AG09319 (cell line): ENCODE results near the gene FRAS1.

Experiments used
- DNase-seq: peaks from one replicate; pipeline ENCODE4 v3.0.0-alpha.2; 2010; ENCODE audit warnings: low read depth; ENCODE audit errors: extremely low read depth
- TF ChIP-seq, protein P1 (sequence below): IDR thresholded peaks from 2 replicates; pipeline ENCODE4 v1.5.1; 2011; ENCODE audit warnings: low read depth, mild to moderate bottlenecking, inconsistent platforms, low read length, moderate library complexity

The FRAS1 gene

DNA sequence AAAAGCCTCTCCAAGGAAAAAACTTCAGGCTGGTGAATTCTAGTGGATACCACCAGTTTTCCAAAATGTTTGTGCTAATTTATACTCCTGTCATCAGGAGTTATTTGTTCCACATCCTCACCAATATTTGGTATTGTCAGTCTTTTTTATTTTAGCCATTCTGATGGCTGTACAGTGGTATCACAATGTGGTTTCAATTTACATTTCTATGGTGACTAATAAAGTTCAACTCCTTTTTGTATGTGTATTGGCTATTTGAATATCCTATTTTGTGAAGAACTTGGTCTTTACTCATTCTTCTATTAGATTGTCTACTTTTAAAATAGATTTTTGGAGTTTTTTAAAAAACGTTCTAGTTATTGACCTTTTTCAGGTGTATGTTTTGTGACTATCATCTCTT is 33.0 kb upstream of the FRAS1 start:
- DNase-seq = no peak
- TF ChIP-seq, protein P1, sequence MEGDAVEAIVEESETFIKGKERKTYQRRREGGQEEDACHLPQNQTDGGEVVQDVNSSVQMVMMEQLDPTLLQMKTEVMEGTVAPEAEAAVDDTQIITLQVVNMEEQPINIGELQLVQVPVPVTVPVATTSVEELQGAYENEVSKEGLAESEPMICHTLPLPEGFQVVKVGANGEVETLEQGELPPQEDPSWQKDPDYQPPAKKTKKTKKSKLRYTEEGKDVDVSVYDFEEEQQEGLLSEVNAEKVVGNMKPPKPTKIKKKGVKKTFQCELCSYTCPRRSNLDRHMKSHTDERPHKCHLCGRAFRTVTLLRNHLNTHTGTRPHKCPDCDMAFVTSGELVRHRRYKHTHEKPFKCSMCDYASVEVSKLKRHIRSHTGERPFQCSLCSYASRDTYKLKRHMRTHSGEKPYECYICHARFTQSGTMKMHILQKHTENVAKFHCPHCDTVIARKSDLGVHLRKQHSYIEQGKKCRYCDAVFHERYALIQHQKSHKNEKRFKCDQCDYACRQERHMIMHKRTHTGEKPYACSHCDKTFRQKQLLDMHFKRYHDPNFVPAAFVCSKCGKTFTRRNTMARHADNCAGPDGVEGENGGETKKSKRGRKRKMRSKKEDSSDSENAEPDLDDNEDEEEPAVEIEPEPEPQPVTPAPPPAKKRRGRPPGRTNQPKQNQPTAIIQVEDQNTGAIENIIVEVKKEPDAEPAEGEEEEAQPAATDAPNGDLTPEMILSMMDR = no peak

DNA sequence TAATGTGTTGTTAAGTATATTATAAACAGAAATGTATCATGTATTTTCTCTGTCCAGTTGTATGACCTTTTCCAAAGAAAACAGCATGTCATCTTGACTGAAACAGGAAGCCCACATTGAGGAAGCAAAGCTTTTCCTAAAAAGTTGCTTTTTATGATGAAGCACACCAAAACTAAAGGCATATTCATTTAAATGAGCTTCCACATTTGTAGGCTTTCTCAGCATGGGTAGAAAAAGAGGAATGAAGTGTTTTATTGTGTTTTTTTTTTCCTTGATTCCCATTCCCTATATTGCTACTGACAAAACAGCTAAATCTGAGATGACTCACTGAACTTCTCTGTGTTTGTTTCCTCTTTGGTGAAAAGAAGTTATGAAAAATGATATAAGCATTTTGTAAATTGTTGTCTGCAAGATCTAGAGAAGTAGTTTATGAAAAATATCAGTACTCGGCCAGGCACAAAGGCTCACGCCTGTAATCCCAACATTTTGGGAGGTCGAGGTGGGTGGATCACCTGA is 32.5 kb upstream of the FRAS1 start:
- no peak for DNase-seq
- TF ChIP-seq, protein P1 = no peak

DNA sequence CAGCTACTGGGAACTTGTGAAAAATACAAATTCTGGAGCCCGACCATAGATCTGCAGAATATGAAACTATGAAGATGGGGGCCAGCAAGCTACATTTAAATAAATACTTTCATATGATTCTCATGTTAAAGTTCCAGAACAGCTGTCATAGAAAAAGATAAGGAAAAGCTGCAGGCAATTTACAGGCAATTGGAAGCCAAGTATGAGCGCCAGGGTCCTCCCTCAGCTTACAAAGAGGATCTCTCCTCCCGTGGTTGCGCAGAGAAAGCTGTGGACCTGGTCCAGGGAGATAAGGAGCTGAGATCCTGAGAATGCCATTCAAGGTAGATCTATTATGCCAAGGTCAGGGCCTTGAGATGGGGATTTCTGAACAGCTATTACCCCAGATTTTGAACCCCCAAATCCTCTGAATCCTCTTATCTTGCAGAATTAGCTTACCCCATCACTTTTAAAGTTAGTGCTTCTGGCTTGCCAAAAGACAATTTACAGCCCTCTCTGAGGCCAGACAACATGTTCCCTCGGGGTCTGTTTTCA is 25.6 kb upstream of the FRAS1 start:
- TF ChIP-seq, protein P1 = no peak
- DNase-seq = no peak

DNA sequence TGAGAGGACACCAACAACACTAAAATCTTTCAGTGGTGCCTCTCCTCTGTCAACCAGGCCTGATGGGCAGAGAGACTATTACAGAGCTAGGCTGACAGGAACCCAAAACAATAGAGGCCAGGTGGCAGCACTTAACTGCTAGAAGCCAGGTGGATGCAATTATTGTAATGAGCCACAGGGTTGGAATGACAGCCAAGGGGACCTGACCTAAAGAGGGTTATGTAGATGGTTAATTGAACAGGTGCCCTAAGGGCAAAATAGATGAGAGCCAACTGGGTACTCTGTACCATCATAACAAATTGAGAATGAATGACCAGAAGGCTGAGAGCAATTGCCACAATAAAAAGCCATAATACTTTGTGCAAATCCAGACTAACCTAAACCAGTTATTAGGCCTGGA is 24.7 kb upstream of the FRAS1 start:
- TF ChIP-seq, protein P1 = no peak
- DNase-seq = no peak

DNA sequence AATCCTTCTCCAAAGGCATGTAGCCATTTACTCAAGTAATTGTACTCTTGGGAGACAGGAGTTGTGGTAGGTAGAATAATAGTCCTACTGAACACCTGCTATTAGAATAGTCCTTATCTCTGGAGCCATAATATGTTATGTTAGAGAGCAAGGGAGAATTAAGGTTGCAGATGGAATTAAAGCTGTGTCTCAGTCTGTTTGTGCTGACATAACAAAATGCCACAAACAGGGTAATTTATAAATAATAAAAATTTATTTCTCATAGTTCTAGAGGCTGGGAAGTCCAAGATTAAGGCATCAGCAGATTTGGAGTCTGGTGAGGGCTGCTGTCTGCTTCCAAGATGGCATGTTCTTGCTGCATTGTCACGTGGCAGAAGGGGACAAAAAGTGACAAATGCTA is 24.2 kb upstream of the FRAS1 start:
- TF ChIP-seq, protein P1 = no peak
- DNase-seq = no peak

DNA sequence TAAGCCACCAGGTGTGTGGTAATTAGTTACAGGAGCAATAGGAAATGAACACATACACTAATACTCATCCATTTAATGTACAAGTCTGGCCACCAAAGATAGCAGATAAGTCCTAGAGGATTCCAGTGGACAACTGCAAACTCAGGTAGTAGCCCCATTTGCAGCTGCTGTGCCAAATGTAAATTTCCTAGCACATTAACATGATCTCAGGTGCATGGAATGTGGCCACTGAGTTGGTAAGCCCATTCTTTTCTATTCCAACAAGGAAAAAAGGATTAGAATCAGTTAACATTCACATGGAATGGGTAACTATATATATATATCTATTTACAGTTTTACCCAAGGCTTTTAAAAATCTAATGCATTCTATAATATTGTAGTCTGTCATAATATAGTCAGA is 23.3 kb upstream of the FRAS1 start:
- no peak for DNase-seq
- TF ChIP-seq, protein P1 = no peak

DNA sequence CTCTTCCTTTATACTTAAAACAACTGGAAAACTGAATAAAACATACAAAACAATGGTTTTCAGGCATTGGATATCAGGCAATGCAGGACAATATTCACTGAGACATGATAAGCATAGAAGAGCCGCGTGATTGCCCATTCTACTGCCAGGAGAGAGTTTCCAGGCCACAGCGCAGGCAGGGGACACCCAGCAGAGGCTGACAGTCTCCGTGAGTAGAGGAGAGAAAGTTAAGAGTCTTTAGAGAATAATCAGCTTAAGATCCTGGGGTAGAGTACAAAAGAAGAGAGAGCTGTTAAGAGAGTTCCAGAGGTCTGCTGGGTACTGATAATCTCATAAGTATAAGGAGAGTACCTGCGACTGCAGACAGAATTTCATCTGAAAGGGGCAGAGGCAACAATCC is 18.4 kb upstream of the FRAS1 start:
- TF ChIP-seq, protein P1 = no peak
- DNase-seq = no peak
